Upper lobe of left lung (tissue), 6 donors: ENCODE data around the gene SEC31B. TPM values are rescaled to one million over a fixed set of nuclear protein-coding genes. Genes with fewer than 3 reads are reported as not detected.

Source experiments
- ATAC-seq, 2 donors: fragments of 200-7000 bp; cut with Tn5 transposase; one replicate each; pipeline ENCODE4 v1.9.1; 2022; ENCODE audit warnings: mild to moderate bottlenecking in 2 of 2, moderate library complexity in 2 of 2; ENCODE audit not compliant: low FRiP score in 2 of 2
- DNase-seq, 2 donors: peaks; one replicate each; pipeline ENCODE4 v3.0.0-alpha.2; 2019 to 2020
- H3K27ac ChIP-seq, 4 donors: fragments of 200-600 bp; sonication (generic); one replicate each; pipeline ENCODE4 v1.5.1; 2016 to 2019
- H3K27me3 ChIP-seq, 4 donors: fragments of 200-600 bp; sonication (generic); one replicate each; pipeline ENCODE4 v1.5.1; 2017 to 2019
- H3K36me3 ChIP-seq, 4 donors: fragments of 200-600 bp; sonication (generic); one replicate each; pipeline ENCODE4 v1.5.1; 2016 to 2019
- H3K4me1 ChIP-seq, 4 donors: fragments of 200-600 bp; sonication (generic); one replicate each; pipeline ENCODE4 v1.5.1; 2018 to 2019
- H3K4me3 ChIP-seq, 4 donors: fragments of 200-600 bp; sonication (generic); one replicate each; pipeline ENCODE4 v1.5.1; 2017 to 2019; ENCODE audit warnings: mild to moderate bottlenecking in 2 of 4, moderate library complexity in 1 of 4
- H3K9me3 ChIP-seq, 4 donors: fragments of 200-600 bp; sonication (generic); one replicate each; pipeline ENCODE4 v1.5.1; 2018 to 2019
- EP300 ChIP-seq, 4 donors: sonication (generic); formaldehyde crosslinking; IDR thresholded peaks; one replicate each; pipeline ENCODE4 v1.5.1; 2017; ENCODE audit warnings: antibody characterized with exemption in 4 of 4, control low read depth in 2 of 4
- POLR2A ChIP-seq, 4 donors: fragments of 450-650 bp; IDR thresholded peaks; one replicate each; pipeline ENCODE4 v1.5.1; 2016 to 2017; ENCODE audit warnings: antibody characterized with exemption in 4 of 4, mild to moderate bottlenecking in 2 of 4
- POLR2AphosphoS5 ChIP-seq, 2 donors: sonication (generic); formaldehyde crosslinking; IDR thresholded peaks; one replicate each; pipeline ENCODE4 v1.5.1; 2017; ENCODE audit warnings: antibody characterized with exemption in 2 of 2
- WGBS, 2 donors: methylation state at CpG; one replicate each; pipeline ENCODE4 v1.1.5; 2017 to 2018; 5-methylcytosine and 5-hydroxymethylcytosine counted together
- total RNA-seq, 6 donors: library from RNA; depleted of rRNA in 4 of 6; stranded (reverse); fragments of >200 nt in 4 of 6; gene quantifications; one replicate each; pipeline versions ENCODE4 v1.1.0 to v1.2.1, GENCODE V29; 2016 to 2021
- TF ChIP-seq, protein P1 (sequence below), 6 experiments: fragments of 450-650 bp in 4 of 6; fragments of 200-600 bp in 2 of 6; sonication (generic) in 2 of 6; IDR thresholded peaks; one replicate each; pipeline ENCODE4 v1.5.1; 2016 to 2019; ENCODE audit warnings: antibody characterized with exemption in 6 of 6
- donor health status: DM: no; HTN: no; CAD: no; lungs with moderate emphysema.
- donor health status: DM: no; HTN: yes; CAD: no; lungs with severe emphysema.

Gene SEC31B
- total RNA-seq, 6 donors from 2014 or later: 3.6 to 43.0 (median 10.3) TPM

DNA sequence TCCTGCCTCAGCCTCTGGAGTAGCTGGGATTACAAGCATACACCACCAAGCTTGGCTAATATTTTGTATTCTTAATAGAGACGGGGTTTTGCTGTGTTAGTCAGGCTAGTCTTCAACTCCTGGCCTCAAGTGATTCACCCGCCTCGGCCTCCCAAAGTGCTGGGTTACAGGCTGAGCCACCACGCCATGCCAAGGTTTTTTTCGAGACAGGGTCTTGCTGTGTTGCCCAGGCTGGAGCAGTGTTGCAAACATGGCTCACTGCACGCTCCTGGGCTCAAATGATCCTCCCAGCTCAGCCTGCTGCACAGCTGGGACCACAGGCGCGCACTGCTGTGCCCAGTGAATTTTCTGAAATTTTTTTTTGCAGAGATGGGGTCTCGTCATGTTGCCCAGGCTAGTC lies 3.3 kb upstream of the SEC31B start:
- TF ChIP-seq POLR2A (IDR thresholded peaks at IDR 0.05) (no peak), EP300 (IDR thresholded peaks at IDR 0.05) (no peak), POLR2AphosphoS5 (IDR thresholded peaks at IDR 0.05) (no peak)
- TF ChIP-seq, protein P1, sequence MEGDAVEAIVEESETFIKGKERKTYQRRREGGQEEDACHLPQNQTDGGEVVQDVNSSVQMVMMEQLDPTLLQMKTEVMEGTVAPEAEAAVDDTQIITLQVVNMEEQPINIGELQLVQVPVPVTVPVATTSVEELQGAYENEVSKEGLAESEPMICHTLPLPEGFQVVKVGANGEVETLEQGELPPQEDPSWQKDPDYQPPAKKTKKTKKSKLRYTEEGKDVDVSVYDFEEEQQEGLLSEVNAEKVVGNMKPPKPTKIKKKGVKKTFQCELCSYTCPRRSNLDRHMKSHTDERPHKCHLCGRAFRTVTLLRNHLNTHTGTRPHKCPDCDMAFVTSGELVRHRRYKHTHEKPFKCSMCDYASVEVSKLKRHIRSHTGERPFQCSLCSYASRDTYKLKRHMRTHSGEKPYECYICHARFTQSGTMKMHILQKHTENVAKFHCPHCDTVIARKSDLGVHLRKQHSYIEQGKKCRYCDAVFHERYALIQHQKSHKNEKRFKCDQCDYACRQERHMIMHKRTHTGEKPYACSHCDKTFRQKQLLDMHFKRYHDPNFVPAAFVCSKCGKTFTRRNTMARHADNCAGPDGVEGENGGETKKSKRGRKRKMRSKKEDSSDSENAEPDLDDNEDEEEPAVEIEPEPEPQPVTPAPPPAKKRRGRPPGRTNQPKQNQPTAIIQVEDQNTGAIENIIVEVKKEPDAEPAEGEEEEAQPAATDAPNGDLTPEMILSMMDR (IDR thresholded peaks at IDR 0.05): no peak
- DNase-seq (no peak), ATAC-seq (no peak)
- H3K4me1 ChIP-seq: peaks cover 10 to 22% (median 14%) of the 10 kb centered on the region in 4 donors
- no peaks in the 10 kb centered on the region for H3K9me3 ChIP-seq
- peaks cover 0 to 2% (median 0%) of the 10 kb centered on the region in 4 donors for H3K27me3 ChIP-seq
- peaks cover 29 to 43% (median 35%) of the 10 kb centered on the region in 4 donors for H3K36me3 ChIP-seq
- H3K27ac ChIP-seq: no peak overlapping the region
- H3K4me3 ChIP-seq: no peak overlapping the region
- 89 to 96% methylated on average over 9 of the region's 9 CpGs for WGBS, 2 donors

DNA sequence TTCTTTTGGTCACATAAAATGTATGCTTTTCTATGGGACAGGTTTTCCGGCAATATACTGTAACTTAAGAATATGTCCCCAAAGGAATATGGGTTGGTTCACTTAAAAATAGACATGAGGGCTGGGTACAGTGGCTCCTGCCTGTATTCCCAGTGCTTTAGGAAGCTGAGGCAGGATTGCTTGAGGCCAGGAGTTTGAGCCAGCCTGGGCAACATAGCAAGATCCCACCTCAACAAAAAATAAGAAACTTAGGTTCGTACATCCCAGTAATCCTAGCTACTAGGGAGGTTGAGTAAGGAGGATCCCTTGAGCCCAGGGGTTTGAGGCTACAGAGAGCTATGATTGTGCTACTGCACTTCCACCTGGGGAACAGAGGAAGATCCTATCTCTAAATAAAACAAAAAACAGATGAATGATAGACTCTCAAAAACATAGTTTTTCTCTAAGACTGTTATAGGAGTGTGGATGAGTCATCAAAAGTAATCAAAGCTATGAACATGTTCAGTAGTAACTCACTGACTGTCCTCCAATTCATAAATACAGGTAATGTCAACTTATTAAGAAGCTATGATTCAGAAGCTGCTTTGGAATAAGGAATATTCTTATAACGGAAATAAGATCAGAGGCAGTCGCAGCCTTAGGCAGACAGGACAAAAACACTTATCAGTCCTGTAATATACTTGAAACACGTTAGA lies 2.6 kb upstream of the SEC31B start:
- Histone ChIP-seq H3K27me3 (peaks cover 0 to 2% (median 0%) of the 10 kb centered on the region in 4 donors), H3K36me3 (peaks cover 29 to 41% (median 35%) of the 10 kb centered on the region in 4 donors), H3K27ac (no peak overlapping the region), H3K9me3 (no peaks in the 10 kb centered on the region), H3K4me1 (peaks cover 5 to 17% (median 11%) of the 10 kb centered on the region in 4 donors), H3K4me3 (no peak overlapping the region)
- 80 to 83% methylated on average over 5 of the region's 5 CpGs for WGBS, 2 donors
- ATAC-seq (no peak), DNase-seq (no peak)
- TF ChIP-seq, protein P1 (IDR thresholded peaks at IDR 0.05): no peak
- no peak for TF ChIP-seq POLR2A (IDR thresholded peaks at IDR 0.05)

DNA sequence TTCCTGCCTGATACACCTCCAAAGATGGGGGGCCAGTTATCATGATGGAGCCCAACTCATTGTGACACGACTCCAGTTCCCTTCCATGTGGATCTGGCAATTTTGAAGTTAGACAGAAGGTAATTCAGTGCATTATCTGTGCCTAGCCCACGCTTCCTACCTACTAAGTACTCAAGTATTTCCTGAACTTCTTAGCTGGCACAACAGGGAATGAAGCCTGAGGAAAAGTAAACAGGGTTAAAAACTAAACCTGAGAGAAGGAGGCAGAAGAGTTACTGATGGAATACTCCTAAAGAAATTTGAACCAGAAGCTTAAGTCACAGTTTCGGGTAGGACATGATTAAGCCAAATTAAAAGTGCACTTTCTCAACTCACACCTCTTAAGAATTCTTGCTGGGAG lies 1.1 kb upstream of the SEC31B start:
- 80 to 86% methylated on average over 3 of the region's 3 CpGs for WGBS, 2 donors
- no peak for TF ChIP-seq POLR2AphosphoS5 (IDR thresholded peaks at IDR 0.05)
- Histone ChIP-seq H3K27ac (no peak overlapping the region), H3K9me3 (no peaks in the 10 kb centered on the region), H3K27me3 (peaks cover 0 to 2% (median 0%) of the 10 kb centered on the region in 4 donors), H3K4me1 (peaks cover 5 to 17% (median 11%) of the 10 kb centered on the region in 4 donors), H3K4me3 (no peak overlapping the region), H3K36me3 (peaks cover 19 to 26% (median 23%) of the 10 kb centered on the region in 4 donors)
- DNase-seq (no peak), ATAC-seq (no peak)

DNA sequence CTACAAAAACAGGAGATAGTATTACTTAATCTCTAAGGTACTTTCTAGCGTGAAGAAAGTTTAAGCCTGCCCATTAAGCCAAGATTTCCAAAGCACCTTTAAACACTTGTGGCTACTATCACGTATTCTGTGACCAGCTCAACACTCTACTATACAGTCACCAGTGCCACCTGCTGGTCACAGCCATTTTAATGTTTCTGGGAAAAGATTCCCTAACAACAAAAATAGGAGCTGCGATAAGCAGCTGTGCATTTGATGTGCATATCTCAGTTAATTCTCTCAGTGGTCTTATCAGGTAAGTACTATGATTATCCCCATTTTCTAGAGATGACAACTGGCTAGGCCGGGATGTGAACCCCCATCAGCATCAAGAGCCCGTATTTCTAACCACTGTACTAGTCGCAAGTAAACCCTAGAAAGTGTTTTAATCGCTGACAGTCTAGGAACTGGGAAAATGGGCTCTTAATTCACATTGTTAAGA lies 860 bp downstream of the SEC31B start:
- no peaks in the 10 kb centered on the region for H3K9me3 ChIP-seq
- H3K27me3 ChIP-seq: peaks cover 0 to 2% (median 0%) of the 10 kb centered on the region in 4 donors
- peaks cover 5 to 17% (median 11%) of the 10 kb centered on the region in 4 donors for H3K4me1 ChIP-seq
- 16 to 21% methylated on average over 7 of the region's 7 CpGs for WGBS, 2 donors
- TF ChIP-seq, protein P1 (IDR thresholded peaks at IDR 0.05): peak; percentile 55 to 78 (median 68)
- no peak for TF ChIP-seq EP300 (IDR thresholded peaks at IDR 0.05)
- TF ChIP-seq POLR2A (IDR thresholded peaks at IDR 0.05): no peak
- no peak for TF ChIP-seq POLR2AphosphoS5 (IDR thresholded peaks at IDR 0.05)
- peaks cover 3 to 12% (median 9%) of the 10 kb centered on the region in 4 donors for H3K36me3 ChIP-seq
- no peak overlapping the region for H3K27ac ChIP-seq
- H3K4me3 ChIP-seq: peak overlapping the region in 2 of 4 donors; percentile 44 to 48
- ATAC-seq (peak; percentile 79 to 85), DNase-seq (peak in 1 of 2 donors; percentile 71)

DNA sequence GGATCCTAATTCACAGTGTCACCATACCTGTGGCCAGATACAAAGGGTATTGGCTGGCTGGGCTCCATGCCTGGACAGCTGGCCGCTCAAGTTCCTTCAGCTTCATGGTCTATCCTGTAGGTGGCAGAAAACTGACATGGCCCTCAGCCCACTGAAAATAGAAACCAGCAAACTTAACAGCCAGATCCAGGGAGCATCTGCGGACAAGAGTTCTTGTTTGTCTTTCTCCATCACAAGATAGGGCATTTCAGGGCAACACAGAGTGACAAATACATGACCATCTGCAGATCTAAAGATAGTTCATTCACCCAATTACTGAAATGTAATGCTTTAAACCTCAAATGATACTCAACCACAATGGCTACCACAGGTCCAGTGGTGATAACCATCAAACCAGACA lies 2.8 kb downstream of the SEC31B start:
- TF ChIP-seq EP300 (IDR thresholded peaks at IDR 0.05) (no peak), POLR2AphosphoS5 (IDR thresholded peaks at IDR 0.05) (no peak)
- TF ChIP-seq, protein P1 (IDR thresholded peaks at IDR 0.05): no peak
- Histone ChIP-seq H3K9me3 (no peaks in the 10 kb centered on the region), H3K4me3 (no peak overlapping the region), H3K27ac (no peak overlapping the region), H3K4me1 (peaks cover 5 to 17% (median 11%) of the 10 kb centered on the region in 4 donors), H3K36me3 (peaks cover 0 to 5% (median 2%) of the 10 kb centered on the region in 4 donors), H3K27me3 (peaks cover 0 to 2% (median 0%) of the 10 kb centered on the region in 4 donors)
- 92 to 100% methylated on average over 2 of the region's 2 CpGs for WGBS, 2 donors
- DNase-seq (no peak), ATAC-seq (no peak)
